ENCODE results near the gene SERPINA5.
"Not testable (repeated sequence)": the region's sequence is repeated elsewhere in the genome, so short reads cannot be mapped to it uniquely, and the experiment has no call there.

SERPINA5 gene

GRCh38 chr14:94575730-94576585, 5.3 kb upstream of the SERPINA5 start:
- DNase-seq (ENCODE audit: low read depth in 2 of 2) = no peak

- not testable (repeated sequence) for DNase-seq (ENCODE audit: low read depth in 2 of 2)
Observed at GRCh38 chr14:94577472-94577871, 3.8 kb upstream of the SERPINA5 start.

- no peak for DNase-seq (ENCODE audit: low read depth in 2 of 2)
Observed at GRCh38 chr14:94578712-94579111, 2.5 kb upstream of the SERPINA5 start.

- DNase-seq (ENCODE audit: low read depth in 2 of 2) = no peak
Observed at GRCh38 chr14:94582199-94582750, 1.0 kb downstream of the SERPINA5 start.

- DNase-seq (ENCODE audit: low read depth in 2 of 2) = no peak
Observed at GRCh38 chr14:94582851-94583250, 1.6 kb downstream of the SERPINA5 start.

GRCh38 chr14:94583557-94583956, 2.3 kb downstream of the SERPINA5 start:
- no peak for DNase-seq (ENCODE audit: low read depth in 2 of 2)

GRCh38 chr14:94584591-94585280, 3.5 kb downstream of the SERPINA5 start:
- no peak for DNase-seq (ENCODE audit: low read depth in 2 of 2)

GRCh38 chr14:94586635-94587034, 5.4 kb downstream of the SERPINA5 start:
- no peak for DNase-seq (ENCODE audit: low read depth in 2 of 2)

GRCh38 chr14:94588311-94588710, 7.1 kb downstream of the SERPINA5 start:
- DNase-seq (ENCODE audit: low read depth in 2 of 2) = no peak

GRCh38 chr14:94591073-94591472, 9.8 kb downstream of the SERPINA5 start:
- DNase-seq (ENCODE audit: low read depth in 2 of 2) = no peak

- no peak for DNase-seq (ENCODE audit: low read depth in 2 of 2)
Observed at GRCh38 chr14:94591871-94592270, 10.6 kb downstream of the SERPINA5 start.

- no peak for DNase-seq (ENCODE audit: low read depth in 2 of 2)
Observed at GRCh38 chr14:94592457-94592856, 11.2 kb downstream of the SERPINA5 start.

GRCh38 chr14:94593376-94593748, 12.1 kb downstream of the SERPINA5 start:
- DNase-seq (ENCODE audit: low read depth in 2 of 2) = no peak

- DNase-seq (ENCODE audit: low read depth in 2 of 2) = no peak
Observed at GRCh38 chr14:94593749-94594431, 12.7 kb downstream of the SERPINA5 start.

- DNase-seq (ENCODE audit: low read depth in 2 of 2) = no peak
Observed at GRCh38 chr14:94594441-94594840, 13.2 kb downstream of the SERPINA5 start.

- DNase-seq (ENCODE audit: low read depth in 2 of 2) = no peak
Observed at GRCh38 chr14:94595912-94596311, 14.7 kb downstream of the SERPINA5 start.

- no peak for DNase-seq (ENCODE audit: low read depth in 2 of 2)
Observed at GRCh38 chr14:94596361-94596760, 15.1 kb downstream of the SERPINA5 start.

GRCh38 chr14:94597788-94598187, 16.6 kb downstream of the SERPINA5 start:
- DNase-seq (ENCODE audit: low read depth in 2 of 2) = no peak

GRCh38 chr14:94598506-94598815, 17.2 kb downstream of the SERPINA5 start:
- no peak for DNase-seq (ENCODE audit: low read depth in 2 of 2)

- no peak for DNase-seq (ENCODE audit: low read depth in 2 of 2)
Observed at GRCh38 chr14:94598816-94599655, 17.8 kb downstream of the SERPINA5 start.

- DNase-seq (ENCODE audit: low read depth in 2 of 2) = no peak
Observed at GRCh38 chr14:94599656-94600004, 18.4 kb downstream of the SERPINA5 start.

- no peak for DNase-seq (ENCODE audit: low read depth in 2 of 2)
Observed at GRCh38 chr14:94600148-94600545, 18.9 kb downstream of the SERPINA5 start.

Data from stimulated activated CD8-positive, alpha-beta memory T cell treated with anti-CD3 and anti-CD28 coated beads, Interleukin-2, amount 100 ng/mL, for 1 hour (primary cell).